ENCODE data around the gene NUP210L. TPM values are rescaled to one million over a fixed set of nuclear protein-coding genes. Genes with fewer than 3 reads are reported as not detected.
"Not testable (repeated sequence)": the region's sequence is repeated elsewhere in the genome, so short reads cannot be mapped to it uniquely, and the experiment has no call there.

The NUP210L gene
- total and polyA plus RNA-seq, 3 experiments from 2014 or later: 0.06 to 0.09 TPM; not detected in 1

GRCh38 chr1:154062309-154062708 lies 92.6 kb downstream of the NUP210L start:
- H3K4me1 ChIP-seq (ENCODE audit: insufficient read depth, low read length): no peaks in the 10 kb centered on the region
- ChIA-PET CTCF (no interaction called here), POLR2A (no interaction called here)
- no peaks in the 10 kb centered on the region for H3K27me3 ChIP-seq (ENCODE audit: insufficient read depth, low read length, poor library complexity, severe bottlenecking)
- H3K4me1 Mint-ChIP-seq: no peaks in the 10 kb centered on the region
- no peaks in the 10 kb centered on the region for H3K9me3 Mint-ChIP-seq
- H3K36me3 ChIP-seq (ENCODE audit: insufficient read depth, low read length): no peaks in the 10 kb centered on the region
- H3K36me3 Mint-ChIP-seq: no peaks in the 10 kb centered on the region
- H3K27ac Mint-ChIP-seq: peak overlapping the region in 1 of 8 donors; percentile 10
- no peak for DNase-seq
- H3K9me3 ChIP-seq (ENCODE audit: low read length): no peaks in the 10 kb centered on the region
- peaks cover 14 to 16% of the 10 kb centered on the region in 2 donors for H3K27me3 Mint-ChIP-seq
- H3K4me3 ChIP-seq (ENCODE audit: low read length): no peak overlapping the region
- no peak overlapping the region for H3K4me3 Mint-ChIP-seq
- no peak overlapping the region for H3K27ac ChIP-seq (ENCODE audit: low read depth, low read length)

- Mint-ChIP-seq H3K27me3 (peaks cover 9 to 43% of the 10 kb centered on the region in 2 donors), H3K9me3 (peaks cover 0 to 10% (median 1%) of the 10 kb centered on the region in 5 donors), H3K27ac (peak overlapping the region in 1 of 8 donors; percentile 44)
- H3K27me3 ChIP-seq (ENCODE audit: insufficient read depth, low read length, poor library complexity, severe bottlenecking); H3K27ac ChIP-seq (ENCODE audit: low read depth, low read length); H3K36me3 ChIP-seq (ENCODE audit: insufficient read depth, low read length); H3K4me1 Mint-ChIP-seq; H3K4me1 ChIP-seq (ENCODE audit: insufficient read depth, low read length); H3K4me3 ChIP-seq (ENCODE audit: low read length); DNase-seq; POLR2A ChIA-PET; H3K36me3 Mint-ChIP-seq; H3K4me3 Mint-ChIP-seq; H3K9me3 ChIP-seq (ENCODE audit: low read length); CTCF ChIA-PET: not testable (repeated sequence)
Measured at GRCh38 chr1:154047436-154047835, 107.4 kb downstream of the NUP210L start.

GRCh38 chr1:154033697-154034096 lies 121.2 kb downstream of the NUP210L start:
- H3K27me3 ChIP-seq (ENCODE audit: insufficient read depth, low read length, poor library complexity, severe bottlenecking); CTCF ChIA-PET; H3K36me3 ChIP-seq (ENCODE audit: insufficient read depth, low read length); H3K4me3 ChIP-seq (ENCODE audit: low read length); H3K4me3 Mint-ChIP-seq; H3K4me1 Mint-ChIP-seq; H3K27ac Mint-ChIP-seq; H3K4me1 ChIP-seq (ENCODE audit: insufficient read depth, low read length); H3K27me3 Mint-ChIP-seq; H3K36me3 Mint-ChIP-seq; DNase-seq; H3K27ac ChIP-seq (ENCODE audit: low read depth, low read length); H3K9me3 Mint-ChIP-seq; H3K9me3 ChIP-seq (ENCODE audit: low read length): not testable (repeated sequence)
- POLR2A ChIA-PET: interaction anchor here (0.6 kb wide), 1 partner anchor 252 kb away, joined by 7 read pairs; no protein-coding TSS in a partner anchor

GRCh38 chr1:154019940-154020339 lies 134.9 kb downstream of the NUP210L start:
- ChIA-PET POLR2A (no interaction called here), CTCF (no interaction called here)
- H3K36me3 ChIP-seq (ENCODE audit: insufficient read depth, low read length): no peaks in the 10 kb centered on the region
- no peak overlapping the region for H3K4me3 ChIP-seq (ENCODE audit: low read length)
- H3K27me3 Mint-ChIP-seq: no peaks in the 10 kb centered on the region
- H3K27ac ChIP-seq (ENCODE audit: low read depth, low read length): no peak overlapping the region
- H3K9me3 ChIP-seq (ENCODE audit: low read length): no peaks in the 10 kb centered on the region
- H3K4me1 ChIP-seq (ENCODE audit: insufficient read depth, low read length): no peaks in the 10 kb centered on the region
- no peak for DNase-seq
- H3K27ac Mint-ChIP-seq: no peak overlapping the region
- H3K36me3 Mint-ChIP-seq: no peaks in the 10 kb centered on the region
- H3K4me3 Mint-ChIP-seq: no peak overlapping the region
- no peaks in the 10 kb centered on the region for H3K4me1 Mint-ChIP-seq
- no peaks in the 10 kb centered on the region for H3K27me3 ChIP-seq (ENCODE audit: insufficient read depth, low read length, poor library complexity, severe bottlenecking)
- H3K9me3 Mint-ChIP-seq: no peaks in the 10 kb centered on the region

- Histone ChIP-seq H3K4me3 (ENCODE audit: low read length) (no peak overlapping the region), H3K27ac (ENCODE audit: low read depth, low read length) (no peak overlapping the region), H3K4me1 (ENCODE audit: insufficient read depth, low read length) (no peaks in the 10 kb centered on the region), H3K9me3 (ENCODE audit: low read length) (no peaks in the 10 kb centered on the region), H3K36me3 (ENCODE audit: insufficient read depth, low read length) (no peaks in the 10 kb centered on the region), H3K27me3 (ENCODE audit: insufficient read depth, low read length, poor library complexity, severe bottlenecking) (no peaks in the 10 kb centered on the region)
- CTCF ChIA-PET: no interaction called here
- Mint-ChIP-seq H3K9me3 (no peaks in the 10 kb centered on the region), H3K4me1 (no peaks in the 10 kb centered on the region), H3K27me3 (no peaks in the 10 kb centered on the region), H3K4me3 (no peak overlapping the region), H3K36me3 (no peaks in the 10 kb centered on the region), H3K27ac (no peak overlapping the region)
- DNase-seq: no peak
- POLR2A ChIA-PET: no interaction called here
Measured at GRCh38 chr1:154019269-154019668, 135.6 kb downstream of the NUP210L start.

- Mint-ChIP-seq H3K4me3 (no peak overlapping the region), H3K36me3 (no peaks in the 10 kb centered on the region), H3K27me3 (peaks cover 0 to 2% of the 10 kb centered on the region in 2 donors), H3K4me1 (no peaks in the 10 kb centered on the region), H3K27ac (no peak overlapping the region), H3K9me3 (no peaks in the 10 kb centered on the region)
- H3K36me3 ChIP-seq (ENCODE audit: insufficient read depth, low read length): no peaks in the 10 kb centered on the region
- no peak overlapping the region for H3K4me3 ChIP-seq (ENCODE audit: low read length)
- no peaks in the 10 kb centered on the region for H3K9me3 ChIP-seq (ENCODE audit: low read length)
- no peak for DNase-seq
- ChIA-PET POLR2A (no interaction called here), CTCF (no interaction called here)
- H3K27ac ChIP-seq (ENCODE audit: low read depth, low read length): no peak overlapping the region
- H3K4me1 ChIP-seq (ENCODE audit: insufficient read depth, low read length): no peaks in the 10 kb centered on the region
- no peaks in the 10 kb centered on the region for H3K27me3 ChIP-seq (ENCODE audit: insufficient read depth, low read length, poor library complexity, severe bottlenecking)
Measured at GRCh38 chr1:154014154-154014907, 140.5 kb downstream of the NUP210L start.

- H3K27ac ChIP-seq (ENCODE audit: low read depth, low read length); H3K4me1 ChIP-seq (ENCODE audit: insufficient read depth, low read length); H3K4me3 ChIP-seq (ENCODE audit: low read length); DNase-seq; CTCF ChIA-PET; H3K4me3 Mint-ChIP-seq; H3K4me1 Mint-ChIP-seq; H3K27me3 ChIP-seq (ENCODE audit: insufficient read depth, low read length, poor library complexity, severe bottlenecking); H3K27ac Mint-ChIP-seq; H3K36me3 ChIP-seq (ENCODE audit: insufficient read depth, low read length); H3K9me3 ChIP-seq (ENCODE audit: low read length); POLR2A ChIA-PET; H3K9me3 Mint-ChIP-seq; H3K27me3 Mint-ChIP-seq; H3K36me3 Mint-ChIP-seq: not testable (repeated sequence)
Measured at GRCh38 chr1:154012543-154012942, 142.3 kb downstream of the NUP210L start.

GRCh38 chr1:154012129-154012528 lies 142.7 kb downstream of the NUP210L start:
- ChIA-PET POLR2A (no interaction called here), CTCF (no interaction called here)
- Mint-ChIP-seq H3K36me3 (no peaks in the 10 kb centered on the region), H3K9me3 (no peaks in the 10 kb centered on the region), H3K27me3 (peaks cover 0 to 2% of the 10 kb centered on the region in 2 donors), H3K4me1 (no peaks in the 10 kb centered on the region), H3K27ac (no peak overlapping the region), H3K4me3 (no peak overlapping the region)
- H3K27me3 ChIP-seq (ENCODE audit: insufficient read depth, low read length, poor library complexity, severe bottlenecking): no peaks in the 10 kb centered on the region
- H3K4me1 ChIP-seq (ENCODE audit: insufficient read depth, low read length): no peaks in the 10 kb centered on the region
- no peaks in the 10 kb centered on the region for H3K9me3 ChIP-seq (ENCODE audit: low read length)
- no peak for DNase-seq
- no peaks in the 10 kb centered on the region for H3K36me3 ChIP-seq (ENCODE audit: insufficient read depth, low read length)
- no peak overlapping the region for H3K4me3 ChIP-seq (ENCODE audit: low read length)
- H3K27ac ChIP-seq (ENCODE audit: low read depth, low read length): no peak overlapping the region
